ENCODE results near the gene ABCC4.

The ABCC4 gene

GRCh38 chr13:95106562-95106961, 194.7 kb downstream of the ABCC4 start:
- peak; percentile 14 for DNase-seq

- peak; percentile 76 for DNase-seq
These were observed 200.5 kb downstream of the ABCC4 start for GRCh38 chr13:95100525-95101433.

- DNase-seq = peak; percentile 74
These were observed 201.7 kb downstream of the ABCC4 start for GRCh38 chr13:95099541-95099940.

- DNase-seq = no peak
These were observed 202.3 kb downstream of the ABCC4 start for GRCh38 chr13:95098916-95099315.

- DNase-seq = no peak
These were observed 209.5 kb downstream of the ABCC4 start for GRCh38 chr13:95091755-95092154.

- DNase-seq = peak; percentile 68
These were observed 213.4 kb downstream of the ABCC4 start for GRCh38 chr13:95087746-95088305.

GRCh38 chr13:95086761-95087160, 214.5 kb downstream of the ABCC4 start:
- no peak for DNase-seq

- peak; percentile 89 for DNase-seq
These were observed 217.5 kb downstream of the ABCC4 start for GRCh38 chr13:95083758-95084157.

- no peak for DNase-seq
These were observed 218.2 kb downstream of the ABCC4 start for GRCh38 chr13:95083066-95083465.

- no peak for DNase-seq
These were observed 225.7 kb downstream of the ABCC4 start for GRCh38 chr13:95075506-95075905.

GRCh38 chr13:95074820-95075219, 226.4 kb downstream of the ABCC4 start:
- no peak for DNase-seq

- no peak for DNase-seq
These were observed 227.4 kb downstream of the ABCC4 start for GRCh38 chr13:95073747-95074311.

GRCh38 chr13:95067303-95067702, 233.9 kb downstream of the ABCC4 start:
- peak; percentile 26 for DNase-seq

- no peak for DNase-seq
These were observed 241.2 kb downstream of the ABCC4 start for GRCh38 chr13:95060014-95060519.

GRCh38 chr13:95059306-95059705, 241.9 kb downstream of the ABCC4 start:
- no peak for DNase-seq

GRCh38 chr13:95058680-95059079, 242.6 kb downstream of the ABCC4 start:
- DNase-seq = no peak

GRCh38 chr13:95056266-95056665, 245.0 kb downstream of the ABCC4 start:
- no peak for DNase-seq

- DNase-seq = no peak
These were observed 250.2 kb downstream of the ABCC4 start for GRCh38 chr13:95050800-95051615.

GRCh38 chr13:95049772-95050171, 251.5 kb downstream of the ABCC4 start:
- no peak for DNase-seq

GRCh38 chr13:95044452-95045205, 256.6 kb downstream of the ABCC4 start:
- no peak for DNase-seq

- peak; percentile 10 for DNase-seq
These were observed 261.8 kb downstream of the ABCC4 start for GRCh38 chr13:95039415-95039814.

- DNase-seq = no peak
These were observed 262.3 kb downstream of the ABCC4 start for GRCh38 chr13:95038949-95039348.

Measured in HCEC 1CT (cell line).